OCI-LY3 (cell line): ENCODE data around the gene CHRM4.

Experiments
- H2AFZ ChIP-seq: fragments of 200-600, 300-600 bp; shearing (Covaris generic); 2 replicates; pipeline ENCODE4 v1.6.0; 2014; ENCODE audit warnings: antibody characterized with exemption, low read depth, low read length
- H3K27ac ChIP-seq: fragments of 200-600, 300-600 bp; sonication (generic); 2 replicates; pipeline ENCODE4 v1.5.1; 2014; ENCODE audit warnings: mild to moderate bottlenecking, low read length, moderate library complexity, mixed read lengths
- H3K27me3 ChIP-seq: fragments of 200-600, 300-600 bp; sonication (generic); 2 replicates; pipeline ENCODE4 v1.6.1; 2014; ENCODE audit warnings: low read depth, low read length, mixed read lengths
- H3K36me3 ChIP-seq: fragments of 200-600, 300-600 bp; sonication (generic); replicated peaks from 2 replicates; pipeline ENCODE3; 2014; ENCODE audit warnings: low read depth, low read length, mixed read lengths
- H3K4me1 ChIP-seq: fragments of 300-600, 200-600 bp; sonication (generic); 2 replicates; pipeline ENCODE4 v1.6.1; 2014; ENCODE audit warnings: low read length, mixed read lengths
- H3K4me2 ChIP-seq: fragments of 200-600, 300-600 bp; sonication (generic); 2 replicates; pipeline ENCODE4 v1.6.1; 2014; ENCODE audit warnings: low read length, mixed read lengths
- H3K4me3 ChIP-seq: fragments of 300-600, 200-600 bp; sonication (generic); 2 replicates; pipeline ENCODE4 v1.5.1; 2014; ENCODE audit warnings: antibody characterized with exemption, mild to moderate bottlenecking, low read length, moderate library complexity
- H3K79me2 ChIP-seq: fragments of 300-600, 200-600 bp; shearing (Covaris generic); 2 replicates; pipeline ENCODE4 v1.6.1; 2014; ENCODE audit warnings: mild to moderate bottlenecking, low read length, mixed read lengths
- H3K9ac ChIP-seq: fragments of 300-600, 200-600 bp; shearing (Covaris generic); 2 replicates; pipeline ENCODE4 v1.6.0; 2014; ENCODE audit warnings: mild to moderate bottlenecking, low read length, moderate library complexity
- H3K9me3 ChIP-seq: fragments of 200-600, 300-600 bp; shearing (Covaris generic); 2 replicates; pipeline ENCODE4 v1.6.1; 2014; ENCODE audit warnings: low read length, mixed read lengths; ENCODE audit not compliant: insufficient read depth
- H4K20me1 ChIP-seq: fragments of 200-600, 300-600 bp; sonication (generic); 2 replicates; pipeline ENCODE4 v1.6.1; 2016; ENCODE audit warnings: low read length, mixed read lengths; ENCODE audit not compliant: insufficient read depth
- CTCF ChIP-seq: fragments of 200-600, 300-600 bp; sonication (generic); IDR thresholded peaks from 2 replicates; pipeline ENCODE4 v1.5.1; 2014; ENCODE audit warnings: antibody characterized with exemption, low read length, low read depth
- EZH2phosphoT487 ChIP-seq: fragments of 200-600 bp; shearing (Covaris generic); IDR thresholded peaks from 2 replicates; pipeline ENCODE4 v1.6.1; 2018; ENCODE audit warnings: antibody characterized with exemption, mixed run types, low read depth

CHRM4 gene

GRCh38 chr11:46387456-46387855 lies 4.1 kb downstream of the CHRM4 start:
- H4K20me1 ChIP-seq = no peaks in the 10 kb centered on the region
- no peaks in the 10 kb centered on the region for H3K4me1 ChIP-seq
- TF ChIP-seq CTCF (no peak), EZH2phosphoT487 (no peak)
- peaks cover 14% of the 10 kb centered on the region for H3K27me3 ChIP-seq
- H3K9me3 ChIP-seq = no peaks in the 10 kb centered on the region
- no peaks in the 10 kb centered on the region for H3K36me3 ChIP-seq
- H3K27ac ChIP-seq = no peak overlapping the region
- H3K9ac ChIP-seq = no peak overlapping the region
- no peak overlapping the region for H2AFZ ChIP-seq
- H3K79me2 ChIP-seq = no peaks in the 10 kb centered on the region
- no peak overlapping the region for H3K4me2 ChIP-seq
- no peak overlapping the region for H3K4me3 ChIP-seq

- no peak for TF ChIP-seq CTCF
- no peaks in the 10 kb centered on the region for H3K9me3 ChIP-seq
- H3K4me2 ChIP-seq = no peak overlapping the region
- H3K4me1 ChIP-seq = no peaks in the 10 kb centered on the region
- no peak overlapping the region for H3K4me3 ChIP-seq
- H3K27me3 ChIP-seq = peaks cover 14% of the 10 kb centered on the region
- H3K79me2 ChIP-seq = no peaks in the 10 kb centered on the region
- no peaks in the 10 kb centered on the region for H4K20me1 ChIP-seq
- no peak overlapping the region for H2AFZ ChIP-seq
- no peak overlapping the region for H3K9ac ChIP-seq
- H3K27ac ChIP-seq = no peak overlapping the region
- no peaks in the 10 kb centered on the region for H3K36me3 ChIP-seq
These were observed 4.9 kb downstream of the CHRM4 start for GRCh38 chr11:46386674-46387073.

DNA sequence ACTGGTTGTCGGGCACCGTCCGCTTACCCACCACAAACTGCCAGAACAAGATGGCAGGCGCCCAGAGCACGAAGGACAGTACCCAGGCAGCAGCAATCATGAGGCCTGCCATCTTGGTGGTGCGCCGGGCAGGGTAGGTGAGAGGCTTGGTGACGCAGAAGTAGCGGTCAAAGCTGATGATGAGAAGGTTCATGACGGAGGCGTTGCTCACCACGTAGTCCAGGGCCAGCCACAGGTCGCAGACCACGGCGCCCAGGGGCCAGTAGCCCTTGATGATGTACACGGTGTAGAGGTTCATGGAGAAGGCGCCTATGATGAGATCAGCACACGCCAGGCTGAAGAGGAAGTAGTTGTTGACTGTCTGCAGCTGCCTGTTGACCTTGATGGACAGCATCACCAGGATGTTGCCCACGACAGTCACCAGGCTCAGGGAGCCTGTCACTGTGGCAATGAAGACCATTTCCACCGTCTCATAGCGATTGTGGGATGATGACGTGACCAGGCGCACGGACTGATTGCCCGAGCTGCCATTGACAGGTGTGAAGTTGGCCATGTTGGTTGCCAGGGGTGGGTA lies 5.5 kb downstream of the CHRM4 start:
- Histone ChIP-seq H3K9me3 (no peaks in the 10 kb centered on the region), H2AFZ (no peak overlapping the region), H3K4me3 (no peak overlapping the region), H3K79me2 (no peaks in the 10 kb centered on the region), H3K27ac (no peak overlapping the region), H3K36me3 (no peaks in the 10 kb centered on the region), H3K9ac (no peak overlapping the region), H3K4me2 (no peak overlapping the region), H3K4me1 (no peaks in the 10 kb centered on the region), H3K27me3 (peaks cover 14% of the 10 kb centered on the region), H4K20me1 (no peaks in the 10 kb centered on the region)
- TF ChIP-seq CTCF (no peak), EZH2phosphoT487 (no peak)

DNA sequence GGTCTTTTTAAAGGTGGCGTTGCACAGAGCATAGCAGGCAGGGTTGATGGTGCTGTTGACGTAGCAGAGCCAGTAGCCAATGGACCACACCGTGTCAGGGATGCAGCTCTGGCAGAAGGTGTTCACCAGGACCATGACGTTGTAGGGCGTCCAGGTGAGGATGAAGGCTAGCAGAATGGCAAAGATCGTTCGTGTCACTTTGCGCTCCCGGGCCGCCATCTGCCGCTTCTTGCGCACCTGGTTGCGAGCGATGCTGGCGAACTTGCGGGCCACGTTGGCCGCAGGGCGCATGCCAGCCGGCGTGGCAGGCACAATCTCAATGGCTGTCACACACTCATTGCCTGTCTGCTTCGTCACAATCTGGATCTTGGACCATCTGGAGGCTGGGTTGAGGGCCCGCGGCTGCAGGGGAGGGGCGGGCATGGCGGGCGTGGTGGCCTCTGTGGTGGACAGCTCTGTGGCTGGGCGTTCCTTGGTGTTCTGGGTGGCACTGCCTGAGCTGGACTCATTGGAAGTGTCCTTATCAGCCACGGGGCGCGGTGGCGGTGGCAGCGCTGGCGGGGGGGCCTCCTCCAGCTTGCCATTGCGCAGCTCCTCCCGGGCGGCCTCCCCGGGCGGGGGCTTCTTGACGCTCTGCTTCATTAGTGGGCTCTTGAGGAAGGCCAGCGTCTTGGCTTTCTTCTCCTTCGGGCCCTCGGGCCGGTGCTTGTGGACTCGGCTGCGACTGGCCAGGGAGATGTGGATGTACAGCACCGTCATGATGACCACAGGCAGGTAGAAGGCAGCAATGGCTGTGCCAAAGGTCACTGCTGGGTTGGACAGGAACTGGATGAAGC lies 6.2 kb downstream of the CHRM4 start:
- Histone ChIP-seq H3K27me3 (peaks cover 14% of the 10 kb centered on the region), H3K4me3 (no peak overlapping the region), H4K20me1 (no peaks in the 10 kb centered on the region), H3K36me3 (no peaks in the 10 kb centered on the region), H3K9ac (no peak overlapping the region), H3K4me2 (no peak overlapping the region), H2AFZ (no peak overlapping the region), H3K79me2 (no peaks in the 10 kb centered on the region), H3K27ac (no peak overlapping the region), H3K4me1 (peaks cover 2% of the 10 kb centered on the region; the same call in 1 of the 2 replicates), H3K9me3 (no peaks in the 10 kb centered on the region)
- TF ChIP-seq CTCF (no peak), EZH2phosphoT487 (no peak)
